Mesenchymal stem cell (in vitro differentiated cells and primary cell): ENCODE measurements around the gene KIF26B.

ENCODE experiments used
- DNase-seq: peaks from one replicate; pipeline ENCODE4 v3.0.0-alpha.2; 2013
- H2AFZ ChIP-seq: one replicate; pipeline ENCODE4 v1.6.1; 2013; ENCODE audit warnings: low read depth, mild to moderate bottlenecking, control low read depth, inconsistent platforms, low read length, moderate library complexity
- H2AK5ac ChIP-seq: 2 replicates; pipeline ENCODE4 v1.6.1; 2013; ENCODE audit warnings: low read length, moderate library complexity, mild to moderate bottlenecking, inconsistent platforms; ENCODE audit not compliant: severe bottlenecking
- H2BK120ac ChIP-seq: one replicate; pipeline ENCODE4 v1.6.1; 2013; ENCODE audit warnings: low read depth, mild to moderate bottlenecking, inconsistent platforms, low read length, moderate library complexity
- H2BK12ac ChIP-seq, 2 experiments: one replicate each; pipeline ENCODE4 v1.6.1; 2013; ENCODE audit warnings: inconsistent platforms in 2 of 2, low read length in 2 of 2, mild to moderate bottlenecking in 2 of 2, moderate library complexity in 2 of 2, control low read depth in 1 of 2
- H2BK15ac ChIP-seq: one replicate; pipeline ENCODE4 v1.6.1; 2013; ENCODE audit warnings: mild to moderate bottlenecking, low read depth, inconsistent platforms; ENCODE audit not compliant: poor library complexity, severe bottlenecking
- H2BK5ac ChIP-seq: 2 replicates; pipeline ENCODE4 v1.6.1; 2013; ENCODE audit warnings: low read depth, mild to moderate bottlenecking, low read length, control low read depth, inconsistent platforms; ENCODE audit not compliant: poor library complexity, severe bottlenecking
- H3K14ac ChIP-seq, 2 experiments: one replicate each; pipeline ENCODE4 v1.6.1; 2013; ENCODE audit warnings: inconsistent platforms in 2 of 2, low read length in 2 of 2, control low read depth in 1 of 2, mild to moderate bottlenecking in 1 of 2, moderate library complexity in 1 of 2
- H3K18ac ChIP-seq, 2 experiments: one replicate each; pipeline ENCODE4 v1.6.1; 2013; ENCODE audit warnings: inconsistent platforms in 2 of 2, low read length in 2 of 2, control low read depth in 1 of 2, low read depth in 1 of 2, mild to moderate bottlenecking in 1 of 2
- H3K23ac ChIP-seq, 2 experiments: one replicate each; pipeline ENCODE4 v1.6.1; 2013; ENCODE audit warnings: inconsistent platforms in 2 of 2, low read length in 2 of 2, mild to moderate bottlenecking in 2 of 2, moderate library complexity in 2 of 2, control low read depth in 1 of 2
- H3K27ac ChIP-seq: 2 replicates; pipeline ENCODE4 v1.5.1; 2013; ENCODE audit warnings: mild to moderate bottlenecking, moderate library complexity, low read length, control low read depth, inconsistent platforms; ENCODE audit not compliant: poor library complexity, severe bottlenecking
- H3K27me3 ChIP-seq, 2 experiments: 2 replicates each; pipeline versions ENCODE4 v1.6.1 to v1.7.0; 2013; ENCODE audit warnings: low read length in 2 of 2, mild to moderate bottlenecking in 2 of 2, moderate library complexity in 2 of 2, control low read depth in 1 of 2, inconsistent platforms in 1 of 2; ENCODE audit not compliant: control insufficient read depth in 1 of 2, insufficient read depth in 1 of 2
- H3K36me3 ChIP-seq, 2 experiments: 2 replicates each; pipeline versions ENCODE4 v1.6.1 to v1.7.0; 2013; ENCODE audit warnings: low read length in 2 of 2, control low read depth in 1 of 2, inconsistent platforms in 1 of 2, low read depth in 1 of 2, mild to moderate bottlenecking in 1 of 2; ENCODE audit not compliant: insufficient read depth in 2 of 2, control insufficient read depth in 1 of 2
- H3K4ac ChIP-seq, 2 experiments: one replicate each; pipeline ENCODE4 v1.6.1; 2013; ENCODE audit warnings: inconsistent platforms in 2 of 2, low read length in 2 of 2, mild to moderate bottlenecking in 2 of 2, moderate library complexity in 2 of 2, control low read depth in 1 of 2, low read depth in 1 of 2
- H3K4me1 ChIP-seq: 2 replicates; pipeline ENCODE4 v1.6.1; 2013; ENCODE audit warnings: low read depth, low read length, control low read depth; ENCODE audit not compliant: control insufficient read depth, insufficient read depth
- H3K4me2 ChIP-seq: 2 replicates; pipeline ENCODE4 v1.6.1; 2013; ENCODE audit warnings: low read length, mild to moderate bottlenecking, inconsistent platforms; ENCODE audit not compliant: poor library complexity, severe bottlenecking
- H3K4me3 ChIP-seq, 2 experiments: 2 replicates each; pipeline versions ENCODE4 v1.5.1 to v1.7.0; 2013; ENCODE audit warnings: low read length in 2 of 2, mild to moderate bottlenecking in 2 of 2, control low read depth in 1 of 2, low read depth in 1 of 2; ENCODE audit not compliant: insufficient read depth in 1 of 2
- H3K79me1 ChIP-seq: replicated peaks from 2 replicates; pipeline ENCODE4 v1.6.1; 2013; ENCODE audit warnings: mild to moderate bottlenecking, control low read depth, low read length, inconsistent platforms; ENCODE audit not compliant: poor library complexity, severe bottlenecking
- H3K9ac ChIP-seq: 2 replicates; pipeline ENCODE4 v1.7.0; 2013; ENCODE audit warnings: mild to moderate bottlenecking, low read length, moderate library complexity
- H3K9me3 ChIP-seq: 2 replicates; pipeline ENCODE4 v1.7.0; 2013; ENCODE audit warnings: mild to moderate bottlenecking, low read length; ENCODE audit not compliant: control insufficient read depth
- H4K8ac ChIP-seq: one replicate; pipeline ENCODE4 v1.6.1; 2013; ENCODE audit warnings: inconsistent platforms, mild to moderate bottlenecking, low read length, moderate library complexity
- H4K91ac ChIP-seq: one replicate; pipeline ENCODE4 v1.6.1; 2013; ENCODE audit warnings: mild to moderate bottlenecking, low read length, inconsistent platforms
- WGBS: methylation state at CpG from one replicate; pipeline ENCODE4 v1.1.7; 2013; ENCODE audit warnings: mixed read lengths; 5-methylcytosine and 5-hydroxymethylcytosine counted together

Gene KIF26B

DNA sequence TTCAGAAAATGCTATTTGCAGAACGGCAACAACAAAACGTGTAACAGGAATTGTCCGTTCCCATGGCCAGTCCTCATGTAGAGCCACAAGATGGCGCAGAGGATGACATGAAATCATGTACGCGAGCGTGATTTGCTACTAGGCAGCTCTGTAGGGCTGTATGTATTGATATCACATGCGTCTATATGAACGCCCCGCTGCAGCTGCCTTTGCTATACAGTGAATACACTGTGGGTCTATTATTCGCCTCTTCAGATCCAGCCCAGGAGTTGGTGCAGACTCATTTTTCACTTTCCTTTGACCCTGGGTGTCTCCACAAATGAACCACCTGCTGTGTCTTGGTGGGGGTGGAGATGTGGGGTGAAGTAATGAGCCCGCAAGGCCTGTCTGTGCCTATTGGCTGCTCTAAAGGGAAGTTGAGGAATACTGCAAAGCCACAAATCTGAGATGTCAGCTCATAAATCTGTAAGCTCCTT is 361.5 kb downstream of the KIF26B start:
- Histone ChIP-seq H3K9ac (no peak overlapping the region), H3K23ac (no peak overlapping the region), H2BK12ac (no peak overlapping the region), H4K91ac (no peak overlapping the region), H2AK5ac (no peak overlapping the region), H3K14ac (no peak overlapping the region), H2BK120ac (no peak overlapping the region), H3K4me1 (no peaks in the 10 kb centered on the region), H3K4ac (no peak overlapping the region), H2AFZ (no peak overlapping the region), H3K27ac (no peak overlapping the region), H3K27me3 (peaks cover 0 to 14% of the 10 kb centered on the region in 2 experiments), H4K8ac (no peak overlapping the region), H2BK15ac (no peak overlapping the region), H3K79me1 (no peaks in the 10 kb centered on the region), H3K9me3 (no peaks in the 10 kb centered on the region), H2BK5ac (no peak overlapping the region), H3K18ac (no peak overlapping the region), H3K4me3 (no peak overlapping the region), H3K4me2 (no peak overlapping the region), H3K36me3 (no peaks in the 10 kb centered on the region)
- 89% methylated on average over 12 of the region's 12 CpGs for WGBS
- no peak for DNase-seq

DNA sequence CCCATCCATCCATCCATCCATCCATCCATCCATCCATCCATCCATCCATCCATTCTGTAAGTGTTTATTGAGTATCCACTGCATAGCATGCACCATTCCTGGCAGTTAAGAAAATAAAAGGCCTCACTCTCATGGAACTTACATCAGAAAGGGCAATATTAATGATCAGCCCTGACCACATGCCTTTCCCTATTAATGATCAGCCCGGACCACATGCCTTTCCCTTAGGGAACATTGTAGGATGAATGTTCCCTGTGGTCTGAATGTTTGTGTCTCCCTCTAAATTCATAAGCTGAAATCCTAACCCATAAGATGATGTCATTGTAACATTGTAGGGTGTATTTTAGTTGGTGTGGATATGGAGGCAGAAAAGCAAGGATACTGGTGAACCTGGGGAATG is 365.8 kb downstream of the KIF26B start:
- H3K23ac ChIP-seq = no peak overlapping the region
- H3K4me3 ChIP-seq = no peak overlapping the region
- H2BK120ac ChIP-seq = no peak overlapping the region
- no peak overlapping the region for H3K18ac ChIP-seq
- H2AK5ac ChIP-seq = no peak overlapping the region
- H3K14ac ChIP-seq = no peak overlapping the region
- H2AFZ ChIP-seq = no peak overlapping the region
- H3K27me3 ChIP-seq = no peaks in the 10 kb centered on the region
- H2BK5ac ChIP-seq = no peak overlapping the region
- no peak overlapping the region for H4K8ac ChIP-seq
- no peak overlapping the region for H2BK12ac ChIP-seq
- H3K9me3 ChIP-seq = no peaks in the 10 kb centered on the region
- H3K79me1 ChIP-seq = no peaks in the 10 kb centered on the region
- H4K91ac ChIP-seq = no peak overlapping the region
- no peak overlapping the region for H3K4me2 ChIP-seq
- 86% methylated on average over 1 of the region's 1 CpG for WGBS
- H2BK15ac ChIP-seq = no peak overlapping the region
- H3K36me3 ChIP-seq = no peaks in the 10 kb centered on the region
- peak overlapping the region; percentile 73 for H3K27ac ChIP-seq
- no peak overlapping the region for H3K4ac ChIP-seq
- no peak overlapping the region for H3K9ac ChIP-seq
- DNase-seq = no peak
- H3K4me1 ChIP-seq = no peaks in the 10 kb centered on the region

DNA sequence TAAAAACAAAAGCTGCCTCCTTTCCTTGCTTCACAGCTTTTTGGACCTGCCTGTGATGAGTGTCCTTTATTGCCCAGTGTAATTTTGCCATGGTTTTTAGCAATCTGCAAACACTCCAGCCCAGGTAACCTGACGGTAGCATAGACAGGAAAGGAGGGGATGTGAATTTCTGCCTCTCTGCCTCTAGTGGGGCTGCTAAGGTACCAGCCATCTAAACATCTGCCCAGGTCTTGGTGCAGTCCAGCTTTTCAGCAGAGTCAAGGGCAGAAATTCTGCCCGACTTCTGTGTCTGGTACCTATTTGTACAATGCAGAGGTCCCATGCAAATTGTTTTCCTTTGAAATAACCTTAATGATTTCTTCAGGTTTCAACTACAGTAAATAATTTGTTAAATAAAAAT is 371.4 kb downstream of the KIF26B start:
- no peak overlapping the region for H3K4me3 ChIP-seq
- no peak overlapping the region for H3K9ac ChIP-seq
- no peak overlapping the region for H2BK12ac ChIP-seq
- H3K14ac ChIP-seq = no peak overlapping the region
- no peak for DNase-seq
- peak overlapping the region; percentile 48 for H2BK15ac ChIP-seq
- no peak overlapping the region for H3K4me2 ChIP-seq
- H2AFZ ChIP-seq = no peak overlapping the region
- WGBS = 90% methylated on average over 2 of the region's 2 CpGs
- H3K27me3 ChIP-seq = peaks cover 0 to 4% of the 10 kb centered on the region in 2 experiments
- H2BK5ac ChIP-seq = no peak overlapping the region
- H3K79me1 ChIP-seq = no peaks in the 10 kb centered on the region
- no peak overlapping the region for H4K8ac ChIP-seq
- H3K18ac ChIP-seq = no peak overlapping the region
- no peak overlapping the region for H3K23ac ChIP-seq
- no peak overlapping the region for H3K27ac ChIP-seq
- H3K36me3 ChIP-seq = no peaks in the 10 kb centered on the region
- no peaks in the 10 kb centered on the region for H3K4me1 ChIP-seq
- H4K91ac ChIP-seq = no peak overlapping the region
- no peaks in the 10 kb centered on the region for H3K9me3 ChIP-seq
- H2BK120ac ChIP-seq = no peak overlapping the region
- no peak overlapping the region for H3K4ac ChIP-seq
- H2AK5ac ChIP-seq = no peak overlapping the region

DNA sequence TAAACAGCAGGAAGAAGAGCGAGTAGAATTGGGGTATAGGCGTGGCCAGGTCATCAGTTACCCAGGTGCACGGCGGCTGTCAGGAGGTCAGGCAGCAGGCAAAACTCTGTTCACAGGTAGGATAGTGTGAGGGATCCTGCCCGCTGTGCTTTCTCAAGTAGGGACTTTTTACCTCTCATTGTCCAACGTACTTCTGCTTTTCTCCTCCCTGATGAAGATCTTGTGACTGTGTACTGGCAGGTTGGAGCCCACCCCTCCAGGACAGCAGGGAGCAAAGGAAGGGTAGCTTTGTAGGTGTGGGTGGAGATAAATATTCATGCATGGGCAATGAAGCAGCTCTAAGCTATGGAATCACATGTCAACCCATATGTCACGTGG is 373.5 kb downstream of the KIF26B start:
- Histone ChIP-seq H3K4me1 (no peaks in the 10 kb centered on the region), H2AK5ac (no peak overlapping the region), H3K4me2 (no peak overlapping the region), H3K23ac (no peak overlapping the region), H4K91ac (no peak overlapping the region), H2BK5ac (no peak overlapping the region), H2AFZ (no peak overlapping the region), H3K4me3 (no peak overlapping the region), H2BK120ac (no peak overlapping the region), H3K14ac (no peak overlapping the region), H2BK15ac (no peak overlapping the region), H3K27me3 (peaks cover 0 to 9% of the 10 kb centered on the region in 2 experiments), H3K79me1 (no peaks in the 10 kb centered on the region), H3K4ac (no peak overlapping the region), H3K36me3 (no peaks in the 10 kb centered on the region), H3K18ac (no peak overlapping the region), H3K27ac (no peak overlapping the region), H2BK12ac (no peak overlapping the region), H3K9me3 (no peaks in the 10 kb centered on the region), H3K9ac (no peak overlapping the region), H4K8ac (no peak overlapping the region)
- DNase-seq = no peak
- WGBS = 97% methylated on average over 3 of the region's 7 CpGs
